22Rv1 (cell line): Measurements from ENCODE around the gene IRX5.

Experiments used
- CTCF ChIP-seq: fragments of 450-650 bp; IDR thresholded peaks from 2 replicates; pipeline ENCODE4 v1.5.1; 2017; ENCODE audit warnings: mild to moderate bottlenecking
- ZFX ChIP-seq: fragments of 450-650 bp; IDR thresholded peaks from 2 replicates; pipeline ENCODE4 v1.6.1; 2017; ENCODE audit warnings: antibody characterized with exemption, borderline replicate concordance

GRCh38 chr16:54953461-54953860 is 22.8 kb downstream of the IRX5 start:
- no peak for TF ChIP-seq CTCF
- no peak for TF ChIP-seq ZFX
